Activated T-cell treated with anti-CD3 and anti-CD28 coated beads for 1 hour (primary cell): ENCODE data around the gene ZBTB18.
"Not testable (repeated sequence)": the region's sequence is repeated elsewhere in the genome, so short reads cannot be mapped to it uniquely, and the experiment has no call there.

ENCODE experiments used
- DNase-seq: peaks from one replicate; pipeline ENCODE4 v3.0.0-alpha.2; 2020; ENCODE audit warnings: low read depth

Gene ZBTB18

GRCh38 chr1:244041466-244042120 is 9.5 kb upstream of the ZBTB18 start:
- no peak for DNase-seq

DNA sequence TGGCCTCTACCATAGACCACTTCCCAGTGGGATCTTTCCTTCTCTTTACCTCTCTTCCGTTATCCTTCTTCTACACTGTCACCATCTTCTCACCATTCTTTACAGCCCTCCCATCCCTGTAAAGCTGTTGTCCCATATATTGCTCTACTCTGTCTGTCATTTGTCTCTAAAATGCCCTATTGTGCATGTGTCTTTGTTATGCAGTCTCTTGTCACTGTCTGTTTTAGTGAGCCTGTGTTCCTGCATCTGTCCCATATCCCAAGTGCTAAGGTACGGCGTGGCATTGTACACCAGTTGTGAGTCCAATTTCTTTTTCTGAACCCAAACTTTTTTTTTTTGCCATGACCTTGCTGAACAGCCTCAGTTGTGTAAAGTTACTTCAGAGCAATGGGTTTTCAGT is 8.8 kb upstream of the ZBTB18 start:
- DNase-seq: no peak

- no peak for DNase-seq
Measured at GRCh38 chr1:244044423-244044822, 6.7 kb upstream of the ZBTB18 start.

DNA sequence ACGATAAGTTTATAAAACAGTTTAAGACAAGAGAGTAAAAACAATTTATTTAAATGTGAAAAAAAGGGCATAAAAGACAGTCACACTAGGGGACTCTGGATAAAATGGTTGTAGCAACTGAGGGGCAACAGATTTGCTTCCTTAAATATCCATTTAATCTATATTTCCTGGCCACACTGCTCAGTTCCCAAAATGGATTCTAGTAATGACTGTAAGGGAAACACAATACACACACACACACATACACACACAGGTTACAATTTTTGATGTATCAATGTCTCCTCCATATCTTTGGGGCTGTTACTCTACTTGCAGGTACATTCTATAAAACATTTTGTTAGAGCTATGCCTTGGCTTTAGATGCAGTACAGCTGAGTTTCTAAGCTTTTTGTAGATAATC is 4.8 kb upstream of the ZBTB18 start:
- not testable (repeated sequence) for DNase-seq

DNA sequence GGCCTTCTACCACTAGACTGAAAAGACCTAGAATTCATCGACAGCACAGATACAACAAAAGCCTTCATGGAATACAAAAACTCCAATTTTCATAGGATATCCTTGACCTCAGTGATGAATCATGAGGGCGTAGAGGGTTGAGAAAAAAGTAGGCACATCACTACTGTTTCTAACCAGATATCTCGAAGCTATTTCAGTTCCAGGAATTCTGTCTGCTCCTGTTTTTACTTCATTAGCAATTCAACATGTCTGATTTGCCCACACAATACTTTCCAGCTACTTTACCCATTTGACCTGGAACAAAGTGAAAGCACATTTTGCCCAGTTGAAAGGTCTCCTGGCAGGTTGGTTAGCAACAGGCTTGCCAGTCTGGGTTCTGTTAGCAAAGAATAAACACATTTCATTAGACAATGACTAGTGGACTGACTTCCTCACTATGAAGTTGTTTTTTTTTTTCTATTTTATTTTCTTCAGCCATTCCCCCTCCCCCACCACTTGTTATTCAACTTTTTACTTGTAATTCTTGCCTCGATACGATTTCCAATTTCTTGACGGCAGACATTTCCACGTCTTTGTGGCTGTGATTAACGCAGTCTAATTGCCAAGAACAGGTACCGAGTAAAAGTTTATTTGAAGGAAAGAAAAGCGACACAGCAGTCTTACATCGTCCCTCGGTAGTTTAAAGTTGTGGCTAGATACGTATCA is 4.0 kb upstream of the ZBTB18 start:
- DNase-seq: no peak

GRCh38 chr1:244047621-244048255 is 3.3 kb upstream of the ZBTB18 start:
- no peak for DNase-seq

DNA sequence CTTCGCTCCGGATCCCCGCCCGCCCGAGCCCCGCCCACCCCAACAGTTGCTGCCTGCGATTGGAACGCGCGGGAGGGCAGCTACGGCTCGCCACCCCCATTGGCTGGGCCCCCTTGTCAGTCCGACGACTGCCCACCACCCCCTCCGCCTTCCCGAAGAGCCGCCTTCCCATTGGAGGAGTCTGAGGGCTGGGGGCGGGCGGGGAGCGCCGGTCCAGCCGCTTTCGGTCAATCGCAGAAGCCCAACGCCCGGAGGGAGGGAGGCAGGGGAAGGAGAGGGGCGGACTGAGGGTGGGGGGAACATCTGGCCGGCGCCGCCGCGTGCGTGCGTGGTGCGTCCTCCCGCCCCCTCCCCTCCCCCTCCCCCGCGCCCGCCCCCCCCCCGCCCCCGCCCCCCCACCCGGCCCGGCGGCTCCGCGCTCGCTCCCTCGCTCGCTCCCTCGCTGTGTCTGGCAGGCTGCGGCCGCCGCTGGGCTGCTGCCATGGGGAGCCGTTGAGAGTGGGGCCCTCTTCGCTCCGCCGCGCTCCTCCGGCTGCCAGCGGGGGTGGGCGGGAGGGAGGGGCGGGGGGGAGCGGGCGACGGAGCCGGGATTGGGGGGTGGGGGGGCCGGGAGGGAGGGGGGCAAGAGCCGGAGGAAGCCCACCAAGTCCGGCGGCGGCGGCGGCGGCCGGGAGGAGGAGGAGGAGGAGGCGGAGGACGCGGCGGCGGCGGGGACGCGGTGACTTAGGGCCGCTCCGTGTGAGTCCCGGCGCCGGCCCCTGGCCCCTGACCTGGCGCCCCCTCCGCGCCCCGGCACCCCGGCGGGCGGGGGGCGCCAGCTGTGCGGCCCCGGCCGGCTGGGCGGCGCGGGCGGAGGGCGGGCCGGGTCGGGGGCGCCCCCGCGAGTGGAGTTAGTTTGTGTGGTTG is 2.6 kb upstream of the ZBTB18 start:
- peak; percentile 93 for DNase-seq

- DNase-seq: peak; percentile 27
Measured at GRCh38 chr1:244049162-244050013, 1.7 kb upstream of the ZBTB18 start.

DNA sequence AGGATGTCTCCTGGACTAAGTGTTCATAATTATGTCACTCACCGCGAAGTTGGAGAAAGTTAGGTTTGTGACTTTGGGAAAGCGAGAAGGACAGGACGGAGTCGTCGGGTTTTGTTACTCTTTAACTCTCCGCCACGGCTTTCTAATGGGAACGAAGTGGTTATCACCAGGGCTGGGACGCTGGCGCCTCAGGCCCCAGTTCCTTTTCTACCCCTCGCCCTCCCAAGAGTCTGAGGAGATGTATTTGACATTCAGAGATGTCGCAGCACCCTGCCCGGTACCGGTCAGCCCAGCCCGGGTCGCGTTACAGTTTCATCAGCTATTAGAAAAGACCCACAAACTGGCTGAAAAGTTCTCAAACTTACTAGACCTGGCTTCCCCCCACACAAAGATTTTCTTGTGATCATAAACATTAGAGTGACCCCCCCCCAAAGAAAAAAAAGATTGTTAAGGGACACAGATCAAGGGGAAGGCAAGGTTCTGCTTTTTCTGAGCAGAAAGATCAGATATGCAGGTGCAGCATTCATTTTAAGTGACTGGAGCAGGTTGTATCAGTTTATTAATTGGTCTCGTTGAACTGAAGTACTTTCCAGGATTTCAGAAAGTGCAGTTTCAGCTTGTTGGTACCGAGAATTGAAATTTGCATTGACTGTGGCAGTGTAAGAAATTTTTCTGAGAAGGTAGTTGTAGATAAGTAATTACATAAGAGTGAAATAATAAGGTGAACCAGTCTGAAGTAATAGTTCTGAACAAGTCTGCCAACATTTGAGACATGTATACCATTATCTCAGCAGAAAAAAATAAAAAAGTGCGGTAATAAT is 859 bp upstream of the ZBTB18 start:
- DNase-seq: no peak

DNA sequence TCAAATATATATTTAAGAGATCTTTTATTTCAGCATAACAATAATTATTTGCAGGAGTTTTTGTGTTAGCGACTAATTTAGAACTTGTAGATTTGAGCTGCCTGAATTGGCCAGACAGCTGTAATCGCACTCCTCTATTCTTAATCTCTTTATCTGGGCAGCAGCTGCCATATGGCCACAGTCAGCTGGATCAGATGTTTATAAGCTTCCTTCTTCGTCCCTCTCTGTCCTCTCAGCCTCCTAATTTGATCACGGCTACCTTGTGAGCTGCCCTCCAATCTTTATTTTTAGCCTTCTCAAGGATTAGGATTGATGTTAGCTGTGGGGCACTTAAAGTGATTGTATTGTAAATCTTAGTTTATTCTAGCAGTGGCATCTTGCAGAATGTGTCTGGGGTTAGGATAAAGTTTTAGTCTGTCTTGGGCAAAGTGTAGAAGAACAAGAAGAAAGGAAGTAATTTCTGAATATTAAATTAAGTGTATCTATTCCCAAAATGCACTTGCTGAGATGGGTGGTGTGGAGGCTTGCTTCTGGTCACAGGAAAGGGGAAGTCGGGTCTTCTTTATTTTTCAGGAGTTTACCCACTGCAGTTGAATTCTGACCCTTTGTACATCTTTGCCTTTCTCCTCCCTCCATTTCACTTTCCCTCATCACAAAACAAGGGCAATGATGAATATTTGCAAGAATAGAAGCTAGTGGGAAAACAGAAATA is 1.1 kb downstream of the ZBTB18 start:
- no peak for DNase-seq

DNA sequence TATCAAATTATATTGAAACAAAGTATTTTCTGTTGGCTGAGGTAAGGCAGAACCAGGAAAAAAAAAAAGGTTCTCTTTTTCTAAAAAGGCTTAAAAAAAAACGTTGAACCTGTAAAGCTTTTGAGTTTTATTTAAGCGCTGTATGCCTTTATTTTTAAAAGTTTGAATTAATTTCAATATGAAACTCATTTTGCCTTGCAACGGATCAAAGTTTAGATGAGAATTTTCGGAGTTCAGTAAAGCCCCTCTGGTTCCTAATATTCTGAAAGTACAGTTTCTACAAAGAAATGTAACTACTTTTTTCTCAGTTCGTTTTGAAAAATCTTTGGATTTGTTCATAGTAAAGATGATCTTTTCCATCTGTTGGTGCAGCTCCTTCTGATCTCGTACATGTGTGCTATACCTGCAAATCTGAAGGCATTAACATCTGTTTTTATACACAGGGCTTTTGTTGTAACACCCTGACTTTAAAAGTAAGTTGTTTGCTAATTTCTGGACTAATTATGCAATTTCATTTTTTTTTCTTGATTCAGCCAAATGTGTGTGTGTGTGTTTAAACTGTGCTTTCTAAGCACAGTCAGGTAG is 1.7 kb downstream of the ZBTB18 start:
- no peak for DNase-seq

DNA sequence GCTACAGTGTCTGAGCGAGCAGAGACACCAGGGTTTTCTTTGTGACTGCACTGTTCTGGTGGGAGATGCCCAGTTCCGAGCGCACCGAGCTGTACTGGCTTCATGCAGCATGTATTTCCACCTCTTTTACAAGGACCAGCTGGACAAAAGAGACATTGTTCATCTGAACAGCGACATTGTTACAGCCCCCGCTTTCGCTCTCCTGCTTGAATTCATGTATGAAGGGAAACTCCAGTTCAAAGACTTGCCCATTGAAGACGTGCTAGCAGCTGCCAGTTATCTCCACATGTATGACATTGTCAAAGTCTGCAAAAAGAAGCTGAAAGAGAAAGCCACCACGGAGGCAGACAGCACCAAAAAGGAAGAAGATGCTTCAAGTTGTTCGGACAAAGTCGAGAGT is 2.7 kb downstream of the ZBTB18 start:
- DNase-seq: no peak

DNA sequence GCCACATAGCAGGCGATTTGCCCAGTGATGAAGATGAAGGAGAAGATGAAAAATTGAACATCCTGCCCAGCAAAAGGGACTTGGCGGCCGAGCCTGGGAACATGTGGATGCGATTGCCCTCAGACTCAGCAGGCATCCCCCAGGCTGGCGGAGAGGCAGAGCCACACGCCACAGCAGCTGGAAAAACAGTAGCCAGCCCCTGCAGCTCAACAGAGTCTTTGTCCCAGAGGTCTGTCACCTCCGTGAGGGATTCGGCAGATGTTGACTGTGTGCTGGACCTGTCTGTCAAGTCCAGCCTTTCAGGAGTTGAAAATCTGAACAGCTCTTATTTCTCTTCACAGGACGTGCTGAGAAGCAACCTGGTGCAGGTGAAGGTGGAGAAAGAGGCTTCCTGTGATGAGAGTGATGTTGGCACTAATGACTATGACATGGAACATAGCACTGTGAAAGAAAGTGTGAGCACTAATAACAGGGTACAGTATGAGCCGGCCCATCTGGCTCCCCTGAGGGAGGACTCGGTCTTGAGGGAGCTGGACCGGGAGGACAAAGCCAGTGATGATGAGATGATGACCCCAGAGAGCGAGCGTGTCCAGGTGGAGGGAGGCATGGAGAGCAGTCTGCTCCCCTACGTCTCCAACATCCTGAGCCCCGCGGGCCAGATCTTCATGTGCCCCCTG is 3.3 kb downstream of the ZBTB18 start:
- DNase-seq: no peak

- no peak for DNase-seq
Measured at GRCh38 chr1:244054924-244055263, 3.8 kb downstream of the ZBTB18 start.

DNA sequence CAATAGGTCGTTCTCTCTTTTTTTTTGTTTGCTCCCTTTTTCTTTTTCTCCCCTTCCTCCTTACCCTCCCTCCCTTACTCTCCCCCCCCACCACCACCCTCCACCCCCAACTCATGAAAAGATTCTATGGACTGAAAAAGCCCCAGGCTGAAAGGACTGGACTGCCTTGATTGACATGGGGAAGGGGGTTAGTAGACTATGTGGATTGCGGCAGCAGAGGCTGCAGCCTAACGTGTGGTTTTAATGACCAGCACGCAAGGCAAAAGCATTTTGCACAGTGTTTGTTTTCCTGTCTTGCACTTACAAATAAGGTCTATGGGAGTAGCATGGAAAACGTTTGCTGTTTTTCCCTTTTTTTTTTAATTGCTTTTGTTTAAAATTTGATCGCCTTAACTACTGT is 5.5 kb downstream of the ZBTB18 start:
- DNase-seq: no peak

- no peak for DNase-seq
Measured at GRCh38 chr1:244057474-244058385, 6.6 kb downstream of the ZBTB18 start.

DNA sequence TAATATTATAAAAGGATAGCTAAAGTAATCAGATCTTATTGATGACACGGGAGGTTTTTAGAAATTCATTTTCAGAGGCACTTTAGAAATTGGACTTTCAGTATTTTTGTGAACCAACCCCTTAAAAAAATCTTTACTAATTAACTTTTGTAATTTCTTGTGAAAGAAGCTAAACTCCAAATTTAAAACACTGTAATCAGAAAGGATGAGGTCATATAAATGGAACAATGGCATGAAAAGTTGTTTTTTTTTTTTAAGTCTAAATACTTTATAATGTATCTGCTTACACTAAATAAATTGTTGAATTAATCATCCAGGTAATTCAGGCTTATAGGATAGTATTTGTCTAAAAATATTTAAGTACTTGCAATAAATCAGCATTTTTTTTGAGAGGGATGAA is 9.0 kb downstream of the ZBTB18 start:
- DNase-seq: no peak

GRCh38 chr1:244060686-244061085 is 9.6 kb downstream of the ZBTB18 start:
- no peak for DNase-seq
